NB4 (cell line): ENCODE data around the gene B4GALT5.

Source experiments
- CTCF ChIP-seq: IDR thresholded peaks from one replicate; pipeline ENCODE4 v1.5.1; 2012; ENCODE audit warnings: low read depth, low read length
- POLR2A ChIP-seq: IDR thresholded peaks from 2 replicates; pipeline ENCODE4 v1.6.1; 2011; ENCODE audit warnings: mild to moderate bottlenecking; ENCODE audit not compliant: insufficient read length; ENCODE audit errors: extremely low read depth
- TF ChIP-seq, protein P1 (sequence below): IDR thresholded peaks from 2 replicates; pipeline ENCODE4 v1.6.1; 2011; ENCODE audit warnings: low read depth, low read length

GRCh38 chr20:49602345-49603208 lies 111.1 kb downstream of the B4GALT5 start:
- TF ChIP-seq CTCF (no peak), POLR2A (no peak)
- TF ChIP-seq, protein P1, sequence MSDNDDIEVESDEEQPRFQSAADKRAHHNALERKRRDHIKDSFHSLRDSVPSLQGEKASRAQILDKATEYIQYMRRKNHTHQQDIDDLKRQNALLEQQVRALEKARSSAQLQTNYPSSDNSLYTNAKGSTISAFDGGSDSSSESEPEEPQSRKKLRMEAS = no peak
